ENCODE data around the gene COG5. TPM values are rescaled to one million over a fixed set of nuclear protein-coding genes. Genes with fewer than 3 reads are reported as not detected.
A peak's percentile ranks its signal among the peaks of the same experiment; 100 is the strongest.

The COG5 gene
- total and polyA plus RNA-seq, 9 of the 15 experiments (the other 6 are each of a cell fraction or from before 2014, with no cell fraction given), result 15.3 to 75.1 (median 56.4) TPM

DNA sequence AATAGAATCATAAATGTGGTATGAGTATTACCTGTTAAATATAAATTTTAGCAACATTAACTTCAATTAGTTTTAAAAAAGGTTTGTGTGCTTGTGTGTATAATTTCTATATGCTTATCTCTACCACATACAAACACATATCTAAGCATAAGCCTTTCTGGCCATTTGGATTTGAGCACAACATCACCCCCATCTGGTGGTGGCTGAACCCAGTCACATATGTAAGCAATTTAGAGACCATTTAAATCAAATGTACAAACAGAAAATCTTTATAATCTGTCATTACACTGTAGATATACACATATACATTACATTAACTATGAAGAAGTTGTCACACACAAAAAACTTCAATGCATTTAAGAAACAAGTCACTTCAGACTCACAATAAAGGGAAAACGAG lies 62.1 kb downstream of the COG5 start (continued):
- TF ChIP-seq, protein P1, sequence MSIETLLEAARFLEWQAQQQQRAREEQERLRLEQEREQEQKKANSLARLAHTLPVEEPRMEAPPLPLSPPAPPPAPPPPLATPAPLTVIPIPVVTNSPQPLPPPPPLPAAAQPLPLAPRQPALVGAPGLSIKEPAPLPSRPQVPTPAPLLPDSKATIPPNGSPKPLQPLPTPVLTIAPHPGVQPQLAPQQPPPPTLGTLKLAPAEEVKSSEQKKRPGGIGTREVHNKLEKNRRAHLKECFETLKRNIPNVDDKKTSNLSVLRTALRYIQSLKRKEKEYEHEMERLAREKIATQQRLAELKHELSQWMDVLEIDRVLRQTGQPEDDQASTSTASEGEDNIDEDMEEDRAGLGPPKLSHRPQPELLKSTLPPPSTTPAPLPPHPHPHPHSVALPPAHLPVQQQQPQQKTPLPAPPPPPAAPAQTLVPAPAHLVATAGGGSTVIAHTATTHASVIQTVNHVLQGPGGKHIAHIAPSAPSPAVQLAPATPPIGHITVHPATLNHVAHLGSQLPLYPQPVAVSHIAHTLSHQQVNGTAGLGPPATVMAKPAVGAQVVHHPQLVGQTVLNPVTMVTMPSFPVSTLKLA (conservative IDR thresholded peaks at IDR 0.05), result peak; percentile 19 to 37; a peak in 1 of 4 replicates
- TF ChIP-seq, protein P2, sequence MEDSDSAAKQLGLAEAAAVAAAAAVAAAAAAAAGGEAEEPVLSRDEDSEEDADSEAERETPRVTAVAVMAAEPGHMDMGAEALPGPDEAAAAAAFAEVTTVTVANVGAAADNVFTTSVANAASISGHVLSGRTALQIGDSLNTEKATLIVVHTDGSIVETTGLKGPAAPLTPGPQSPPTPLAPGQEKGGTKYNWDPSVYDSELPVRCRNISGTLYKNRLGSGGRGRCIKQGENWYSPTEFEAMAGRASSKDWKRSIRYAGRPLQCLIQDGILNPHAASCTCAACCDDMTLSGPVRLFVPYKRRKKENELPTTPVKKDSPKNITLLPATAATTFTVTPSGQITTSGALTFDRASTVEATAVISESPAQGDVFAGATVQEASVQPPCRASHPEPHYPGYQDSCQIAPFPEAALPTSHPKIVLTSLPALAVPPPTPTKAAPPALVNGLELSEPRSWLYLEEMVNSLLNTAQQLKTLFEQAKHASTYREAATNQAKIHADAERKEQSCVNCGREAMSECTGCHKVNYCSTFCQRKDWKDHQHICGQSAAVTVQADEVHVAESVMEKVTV (CRISPR knock-in tag; IDR thresholded peaks at IDR 0.05), result peak; percentile 86
- TF ChIP-seq ARID2 (IDR thresholded peaks at IDR 0.05), result peak; percentile 60; the same call in 1 of the 2 replicates
- TF ChIP-seq, protein P3, sequence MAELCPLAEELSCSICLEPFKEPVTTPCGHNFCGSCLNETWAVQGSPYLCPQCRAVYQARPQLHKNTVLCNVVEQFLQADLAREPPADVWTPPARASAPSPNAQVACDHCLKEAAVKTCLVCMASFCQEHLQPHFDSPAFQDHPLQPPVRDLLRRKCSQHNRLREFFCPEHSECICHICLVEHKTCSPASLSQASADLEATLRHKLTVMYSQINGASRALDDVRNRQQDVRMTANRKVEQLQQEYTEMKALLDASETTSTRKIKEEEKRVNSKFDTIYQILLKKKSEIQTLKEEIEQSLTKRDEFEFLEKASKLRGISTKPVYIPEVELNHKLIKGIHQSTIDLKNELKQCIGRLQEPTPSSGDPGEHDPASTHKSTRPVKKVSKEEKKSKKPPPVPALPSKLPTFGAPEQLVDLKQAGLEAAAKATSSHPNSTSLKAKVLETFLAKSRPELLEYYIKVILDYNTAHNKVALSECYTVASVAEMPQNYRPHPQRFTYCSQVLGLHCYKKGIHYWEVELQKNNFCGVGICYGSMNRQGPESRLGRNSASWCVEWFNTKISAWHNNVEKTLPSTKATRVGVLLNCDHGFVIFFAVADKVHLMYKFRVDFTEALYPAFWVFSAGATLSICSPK (IDR thresholded peaks at IDR 0.05; ENCODE audit: borderline replicate concordance), result no peak
- 0 out of 2 replicates have a peak, but pooled peaks have one; percentile 61 for TF ChIP-seq GATAD2B (IDR thresholded peaks at IDR 0.05; ENCODE audit: borderline replicate concordance)
- TF ChIP-seq NFE2 (IDR thresholded peaks at IDR 0.05; ENCODE audit: low read depth), result 0 out of 2 replicates have a peak, but pooled peaks have one; percentile 11
- TF ChIP-seq, protein P4, sequence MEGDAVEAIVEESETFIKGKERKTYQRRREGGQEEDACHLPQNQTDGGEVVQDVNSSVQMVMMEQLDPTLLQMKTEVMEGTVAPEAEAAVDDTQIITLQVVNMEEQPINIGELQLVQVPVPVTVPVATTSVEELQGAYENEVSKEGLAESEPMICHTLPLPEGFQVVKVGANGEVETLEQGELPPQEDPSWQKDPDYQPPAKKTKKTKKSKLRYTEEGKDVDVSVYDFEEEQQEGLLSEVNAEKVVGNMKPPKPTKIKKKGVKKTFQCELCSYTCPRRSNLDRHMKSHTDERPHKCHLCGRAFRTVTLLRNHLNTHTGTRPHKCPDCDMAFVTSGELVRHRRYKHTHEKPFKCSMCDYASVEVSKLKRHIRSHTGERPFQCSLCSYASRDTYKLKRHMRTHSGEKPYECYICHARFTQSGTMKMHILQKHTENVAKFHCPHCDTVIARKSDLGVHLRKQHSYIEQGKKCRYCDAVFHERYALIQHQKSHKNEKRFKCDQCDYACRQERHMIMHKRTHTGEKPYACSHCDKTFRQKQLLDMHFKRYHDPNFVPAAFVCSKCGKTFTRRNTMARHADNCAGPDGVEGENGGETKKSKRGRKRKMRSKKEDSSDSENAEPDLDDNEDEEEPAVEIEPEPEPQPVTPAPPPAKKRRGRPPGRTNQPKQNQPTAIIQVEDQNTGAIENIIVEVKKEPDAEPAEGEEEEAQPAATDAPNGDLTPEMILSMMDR (IDR thresholded peaks at IDR 0.05 in 2 of 3, conservative IDR thresholded peaks at IDR 0.05 in 1 of 3; ENCODE audit: insufficient read depth in 2 of 3, low read depth in 1 of 3, low read length in 3 of 3), result peak; percentile 63 to 96 (median 84); a peak in 5 of 6 replicates
- TF ChIP-seq, protein P5, sequence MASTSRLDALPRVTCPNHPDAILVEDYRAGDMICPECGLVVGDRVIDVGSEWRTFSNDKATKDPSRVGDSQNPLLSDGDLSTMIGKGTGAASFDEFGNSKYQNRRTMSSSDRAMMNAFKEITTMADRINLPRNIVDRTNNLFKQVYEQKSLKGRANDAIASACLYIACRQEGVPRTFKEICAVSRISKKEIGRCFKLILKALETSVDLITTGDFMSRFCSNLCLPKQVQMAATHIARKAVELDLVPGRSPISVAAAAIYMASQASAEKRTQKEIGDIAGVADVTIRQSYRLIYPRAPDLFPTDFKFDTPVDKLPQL (IDR thresholded peaks at IDR 0.05; ENCODE audit: extremely low read depth, insufficient read length), result no peak
- peak; percentile 89 to 92 for TF ChIP-seq RAD21 (CRISPR knock-in tag; conservative IDR thresholded peaks at IDR 0.05 in 1 of 2, IDR thresholded peaks at IDR 0.05 in 1 of 2)
- TF ChIP-seq ILF3 (IDR thresholded peaks at IDR 0.05; ENCODE audit: borderline replicate concordance), result no peak
- TF ChIP-seq, protein P6, sequence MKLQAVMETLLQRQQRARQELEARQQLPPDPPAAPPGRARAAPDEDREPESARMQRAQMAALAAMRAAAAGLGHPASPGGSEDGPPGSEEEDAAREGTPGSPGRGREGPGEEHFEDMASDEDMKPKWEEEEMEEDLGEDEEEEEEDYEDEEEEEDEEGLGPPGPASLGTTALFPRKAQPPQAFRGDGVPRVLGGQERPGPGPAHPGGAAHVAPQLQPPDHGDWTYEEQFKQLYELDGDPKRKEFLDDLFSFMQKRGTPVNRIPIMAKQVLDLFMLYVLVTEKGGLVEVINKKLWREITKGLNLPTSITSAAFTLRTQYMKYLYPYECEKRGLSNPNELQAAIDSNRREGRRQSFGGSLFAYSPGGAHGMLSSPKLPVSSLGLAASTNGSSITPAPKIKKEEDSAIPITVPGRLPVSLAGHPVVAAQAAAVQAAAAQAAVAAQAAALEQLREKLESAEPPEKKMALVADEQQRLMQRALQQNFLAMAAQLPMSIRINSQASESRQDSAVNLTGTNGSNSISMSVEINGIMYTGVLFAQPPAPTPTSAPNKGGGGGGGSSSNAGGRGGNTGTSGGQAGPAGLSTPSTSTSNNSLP (IDR thresholded peaks at IDR 0.05; ENCODE audit: borderline replicate concordance, low read depth, low read length), result peak; percentile 78; the same call in 1 of the 2 replicates
- no peak for TF ChIP-seq BCOR (IDR thresholded peaks at IDR 0.05)
- TF ChIP-seq, protein P7, sequence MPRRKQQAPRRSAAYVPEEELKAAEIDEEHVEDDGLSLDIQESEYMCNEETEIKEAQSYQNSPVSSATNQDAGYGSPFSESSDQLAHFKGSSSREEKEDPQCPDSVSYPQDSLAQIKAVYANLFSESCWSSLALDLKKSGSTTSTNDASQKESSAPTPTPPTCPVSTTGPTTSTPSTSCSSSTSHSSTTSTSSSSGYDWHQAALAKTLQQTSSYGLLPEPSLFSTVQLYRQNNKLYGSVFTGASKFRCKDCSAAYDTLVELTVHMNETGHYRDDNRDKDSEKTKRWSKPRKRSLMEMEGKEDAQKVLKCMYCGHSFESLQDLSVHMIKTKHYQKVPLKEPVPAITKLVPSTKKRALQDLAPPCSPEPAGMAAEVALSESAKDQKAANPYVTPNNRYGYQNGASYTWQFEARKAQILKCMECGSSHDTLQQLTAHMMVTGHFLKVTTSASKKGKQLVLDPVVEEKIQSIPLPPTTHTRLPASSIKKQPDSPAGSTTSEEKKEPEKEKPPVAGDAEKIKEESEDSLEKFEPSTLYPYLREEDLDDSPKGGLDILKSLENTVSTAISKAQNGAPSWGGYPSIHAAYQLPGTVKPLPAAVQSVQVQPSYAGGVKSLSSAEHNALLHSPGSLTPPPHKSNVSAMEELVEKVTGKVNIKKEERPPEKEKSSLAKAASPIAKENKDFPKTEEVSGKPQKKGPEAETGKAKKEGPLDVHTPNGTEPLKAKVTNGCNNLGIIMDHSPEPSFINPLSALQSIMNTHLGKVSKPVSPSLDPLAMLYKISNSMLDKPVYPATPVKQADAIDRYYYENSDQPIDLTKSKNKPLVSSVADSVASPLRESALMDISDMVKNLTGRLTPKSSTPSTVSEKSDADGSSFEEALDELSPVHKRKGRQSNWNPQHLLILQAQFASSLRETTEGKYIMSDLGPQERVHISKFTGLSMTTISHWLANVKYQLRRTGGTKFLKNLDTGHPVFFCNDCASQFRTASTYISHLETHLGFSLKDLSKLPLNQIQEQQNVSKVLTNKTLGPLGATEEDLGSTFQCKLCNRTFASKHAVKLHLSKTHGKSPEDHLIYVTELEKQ (CRISPR knock-in tag; IDR thresholded peaks at IDR 0.05), result no peak
